ENCODE results near the gene TTC3. TPM values are rescaled to one million over a fixed set of nuclear protein-coding genes. Genes with fewer than 3 reads are reported as not detected.

TTC3 gene
- total RNA-seq, 2 experiments from 2014 or later: 73.5 to 90.0 TPM

DNA sequence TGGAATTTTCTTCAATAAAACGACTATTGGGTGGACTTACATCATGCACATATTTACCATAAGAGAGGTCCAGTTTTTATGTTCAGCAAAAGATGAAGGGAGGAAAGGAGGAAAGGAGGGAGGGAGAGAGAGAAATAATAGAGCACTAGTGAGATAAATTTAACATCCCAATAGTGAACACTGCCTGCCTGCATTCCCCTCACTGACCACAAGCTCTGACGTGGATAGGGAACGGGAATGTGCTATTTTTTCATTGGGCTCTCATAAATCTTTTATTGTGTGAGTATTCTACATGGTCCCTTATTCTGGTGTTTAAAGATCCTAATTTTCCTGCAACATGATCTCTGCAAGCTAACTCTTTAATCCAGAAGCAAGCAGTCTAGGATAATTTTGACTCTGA is 82.1 kb downstream of the TTC3 start:
- Histone ChIP-seq H3K4me3 (ENCODE audit: low read depth, low read length, poor library complexity, severe bottlenecking) (no peak overlapping the region), H3K27ac (ENCODE audit: low read depth, low read length, poor library complexity, severe bottlenecking) (no peak overlapping the region), H4K20me1 (ENCODE audit: insufficient read depth, low read length) (no peaks in the 10 kb centered on the region), H3K36me3 (ENCODE audit: insufficient read depth, low read length) (peaks cover 56% of the 10 kb centered on the region), H3K4me1 (ENCODE audit: insufficient read depth, low read length, poor library complexity, severe bottlenecking) (no peaks in the 10 kb centered on the region), H2AFZ (ENCODE audit: low read length) (no peak overlapping the region), H3K9me2 (ENCODE audit: insufficient read depth, low read length) (no peaks in the 10 kb centered on the region), H3K9me3 (ENCODE audit: low read length) (no peaks in the 10 kb centered on the region), H3K79me2 (ENCODE audit: insufficient read depth, low read depth, low read length) (no peaks in the 10 kb centered on the region), H3K4me2 (ENCODE audit: low read length) (no peak overlapping the region)
- BruUV-seq (replicated peaks): no TSS peak
- intact Hi-C loops (cut with micrococcal nuclease; ENCODE audit: unreplicated experiment): no loop called here
- TF ChIP-seq, protein P1, sequence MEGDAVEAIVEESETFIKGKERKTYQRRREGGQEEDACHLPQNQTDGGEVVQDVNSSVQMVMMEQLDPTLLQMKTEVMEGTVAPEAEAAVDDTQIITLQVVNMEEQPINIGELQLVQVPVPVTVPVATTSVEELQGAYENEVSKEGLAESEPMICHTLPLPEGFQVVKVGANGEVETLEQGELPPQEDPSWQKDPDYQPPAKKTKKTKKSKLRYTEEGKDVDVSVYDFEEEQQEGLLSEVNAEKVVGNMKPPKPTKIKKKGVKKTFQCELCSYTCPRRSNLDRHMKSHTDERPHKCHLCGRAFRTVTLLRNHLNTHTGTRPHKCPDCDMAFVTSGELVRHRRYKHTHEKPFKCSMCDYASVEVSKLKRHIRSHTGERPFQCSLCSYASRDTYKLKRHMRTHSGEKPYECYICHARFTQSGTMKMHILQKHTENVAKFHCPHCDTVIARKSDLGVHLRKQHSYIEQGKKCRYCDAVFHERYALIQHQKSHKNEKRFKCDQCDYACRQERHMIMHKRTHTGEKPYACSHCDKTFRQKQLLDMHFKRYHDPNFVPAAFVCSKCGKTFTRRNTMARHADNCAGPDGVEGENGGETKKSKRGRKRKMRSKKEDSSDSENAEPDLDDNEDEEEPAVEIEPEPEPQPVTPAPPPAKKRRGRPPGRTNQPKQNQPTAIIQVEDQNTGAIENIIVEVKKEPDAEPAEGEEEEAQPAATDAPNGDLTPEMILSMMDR (conservative IDR thresholded peaks at IDR 0.05; ENCODE audit: low read length): no peak
- no peak for TF ChIP-seq EZH2phosphoT487 (IDR thresholded peaks at IDR 0.05; ENCODE audit: borderline replicate concordance, low read depth, low read length)
- ChIA-PET CTCF (ENCODE audit: unreplicated experiment) (no interaction called here), POLR2A (no interaction called here)
- no peak for DNase-seq (ENCODE audit: low spot score)

DNA sequence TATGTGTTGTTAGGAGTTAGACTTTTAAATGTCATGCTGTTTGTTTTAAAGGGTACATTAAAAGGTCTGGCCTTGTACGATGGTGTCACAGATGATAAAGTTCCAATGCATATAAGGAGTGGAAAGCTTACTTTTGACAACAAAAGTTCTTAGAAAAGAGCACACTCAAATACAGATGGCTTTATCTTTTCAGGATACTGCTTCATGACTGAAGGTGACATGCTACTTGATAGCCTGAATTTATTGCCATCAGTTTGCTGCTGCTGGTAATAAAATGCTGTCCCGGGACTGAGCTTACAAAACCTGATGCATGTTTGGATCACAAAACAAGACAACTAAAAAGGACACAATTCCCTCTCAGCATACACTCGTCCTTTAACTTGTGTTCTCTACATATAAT is 84.9 kb downstream of the TTC3 start:
- H3K27ac ChIP-seq (ENCODE audit: low read depth, low read length, poor library complexity, severe bottlenecking): no peak overlapping the region
- no peak overlapping the region for H2AFZ ChIP-seq (ENCODE audit: low read length)
- peaks cover 68% of the 10 kb centered on the region for H3K36me3 ChIP-seq (ENCODE audit: insufficient read depth, low read length)
- POLR2A ChIA-PET: interaction anchor here (2.0 kb wide), 1 partner anchor 10 kb away, joined by 6 read pairs; no protein-coding TSS in a partner anchor
- no peaks in the 10 kb centered on the region for H3K79me2 ChIP-seq (ENCODE audit: insufficient read depth, low read depth, low read length)
- no peak overlapping the region for H3K4me2 ChIP-seq (ENCODE audit: low read length)
- no peaks in the 10 kb centered on the region for H3K9me3 ChIP-seq (ENCODE audit: low read length)
- H4K20me1 ChIP-seq (ENCODE audit: insufficient read depth, low read length): no peaks in the 10 kb centered on the region
- H3K4me1 ChIP-seq (ENCODE audit: insufficient read depth, low read length, poor library complexity, severe bottlenecking): no peaks in the 10 kb centered on the region
- no peak for DNase-seq (ENCODE audit: low spot score)
- no TSS peak for BruUV-seq (replicated peaks)
- H3K4me3 ChIP-seq (ENCODE audit: low read depth, low read length, poor library complexity, severe bottlenecking): no peak overlapping the region
- no peaks in the 10 kb centered on the region for H3K9me2 ChIP-seq (ENCODE audit: insufficient read depth, low read length)
- no peak for TF ChIP-seq EZH2phosphoT487 (IDR thresholded peaks at IDR 0.05; ENCODE audit: borderline replicate concordance, low read depth, low read length)
- TF ChIP-seq, protein P1 (conservative IDR thresholded peaks at IDR 0.05; ENCODE audit: low read length): no peak
- intact Hi-C loops (cut with micrococcal nuclease; ENCODE audit: unreplicated experiment): no loop called here
- CTCF ChIA-PET (ENCODE audit: unreplicated experiment): interaction anchor here (0.6 kb wide), 1 partner anchor 45 kb away, joined by 3 read pairs; no protein-coding TSS in a partner anchor

DNA sequence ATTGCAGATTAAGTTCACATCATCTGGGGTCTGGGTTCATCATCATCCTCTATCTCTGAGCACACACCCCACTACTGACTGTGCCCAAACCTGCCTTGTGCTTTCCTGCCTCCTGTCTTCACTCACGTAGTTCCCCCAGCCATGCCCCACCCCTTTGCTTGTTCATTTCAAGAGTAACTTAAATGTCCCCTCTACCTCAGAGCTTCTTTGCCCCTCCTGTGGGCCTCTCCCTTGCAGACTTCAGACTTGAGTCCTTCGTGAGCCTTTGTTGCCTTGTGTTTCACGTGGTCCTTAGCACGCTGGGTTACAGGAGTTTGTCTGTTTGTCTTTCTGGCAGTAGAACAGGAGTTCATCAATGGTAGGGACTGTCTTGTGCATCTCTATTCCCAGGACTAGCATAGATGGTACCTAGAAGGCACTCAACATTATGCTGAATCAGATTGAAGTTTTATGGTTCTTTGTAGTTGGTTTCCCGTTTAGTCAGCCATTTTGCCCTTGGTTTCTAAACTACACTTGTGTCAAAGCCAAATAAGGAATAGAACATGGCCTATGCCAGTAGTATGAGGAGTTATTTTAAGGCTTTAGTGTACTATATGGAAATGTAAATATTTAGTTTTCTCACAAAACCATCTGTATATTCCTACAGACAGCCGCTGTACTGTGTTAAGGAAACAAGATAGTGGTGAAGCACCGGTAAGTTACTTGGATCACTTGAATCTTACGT is 86.2 kb downstream of the TTC3 start:
- H3K4me2 ChIP-seq (ENCODE audit: low read length): no peak overlapping the region
- no peak for TF ChIP-seq EZH2phosphoT487 (IDR thresholded peaks at IDR 0.05; ENCODE audit: borderline replicate concordance, low read depth, low read length)
- TF ChIP-seq, protein P1 (conservative IDR thresholded peaks at IDR 0.05; ENCODE audit: low read length): no peak
- no peak overlapping the region for H3K27ac ChIP-seq (ENCODE audit: low read depth, low read length, poor library complexity, severe bottlenecking)
- no peaks in the 10 kb centered on the region for H3K4me1 ChIP-seq (ENCODE audit: insufficient read depth, low read length, poor library complexity, severe bottlenecking)
- H3K4me3 ChIP-seq (ENCODE audit: low read depth, low read length, poor library complexity, severe bottlenecking): no peak overlapping the region
- DNase-seq (ENCODE audit: low spot score): no peak
- intact Hi-C loops (cut with micrococcal nuclease; ENCODE audit: unreplicated experiment): no loop called here
- no peaks in the 10 kb centered on the region for H3K9me2 ChIP-seq (ENCODE audit: insufficient read depth, low read length)
- H4K20me1 ChIP-seq (ENCODE audit: insufficient read depth, low read length): no peaks in the 10 kb centered on the region
- ChIA-PET CTCF (ENCODE audit: unreplicated experiment) (no interaction called here), POLR2A (no interaction called here)
- peaks cover 67% of the 10 kb centered on the region for H3K36me3 ChIP-seq (ENCODE audit: insufficient read depth, low read length)
- no peaks in the 10 kb centered on the region for H3K9me3 ChIP-seq (ENCODE audit: low read length)
- no peaks in the 10 kb centered on the region for H3K79me2 ChIP-seq (ENCODE audit: insufficient read depth, low read depth, low read length)
- no TSS peak for BruUV-seq (replicated peaks)
- no peak overlapping the region for H2AFZ ChIP-seq (ENCODE audit: low read length)
